ENCODE results near the gene ADAMTS8. TPM values are rescaled to one million over a fixed set of nuclear protein-coding genes. Genes with fewer than 3 reads are reported as not detected.
A peak's percentile ranks its signal among the peaks of the same experiment; 100 is the strongest.

Gene ADAMTS8
- total RNA-seq, 2 donors from 2014 or later = 0.42 to 12.2 TPM

DNA sequence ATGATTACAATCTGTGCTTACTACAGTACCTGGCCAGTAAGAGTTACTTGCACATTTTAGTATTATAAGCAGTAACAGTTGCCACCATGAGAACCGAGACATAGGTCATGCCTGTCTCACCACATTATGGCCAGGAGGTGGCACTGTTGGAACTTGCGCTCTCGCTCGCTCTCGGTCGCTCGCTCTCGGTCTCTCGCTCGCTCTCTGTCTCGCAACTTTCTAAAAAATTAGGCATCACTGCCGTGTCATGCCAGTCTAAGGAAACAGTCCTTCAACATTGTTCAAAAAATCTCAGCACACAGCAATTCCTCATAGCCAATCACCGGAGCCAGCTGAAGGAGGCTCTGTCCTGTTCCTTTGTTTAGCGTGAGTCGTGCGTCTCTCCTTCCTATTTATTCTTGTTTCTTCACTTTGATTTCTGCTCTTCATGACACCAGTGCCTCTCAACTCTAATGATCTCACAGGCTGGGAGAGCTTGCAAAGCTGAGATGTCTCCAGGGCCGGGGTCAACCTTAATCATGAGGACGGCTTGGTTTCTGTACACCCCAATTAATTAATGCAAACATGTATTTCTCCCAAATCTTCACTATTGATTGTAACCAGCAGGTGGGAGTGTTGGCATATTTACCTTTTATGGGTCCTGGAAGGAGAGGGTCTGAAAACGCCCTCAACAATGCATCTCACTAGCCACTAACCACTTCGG, 6.3 kb upstream of the ADAMTS8 start:
- peak; percentile 80 for DNase-seq
- Histone ChIP-seq H3K4me1 (no peaks in the 10 kb centered on the region), H3K36me3 (no peaks in the 10 kb centered on the region), H3K4me3 (peak overlapping the region; percentile 39), H3K9ac (ENCODE audit: low read depth in 2 of 2, low read length in 2 of 2) (peak overlapping the region; percentile 7 to 48), H3K27ac (no peak overlapping the region), H3K9me3 (no peaks in the 10 kb centered on the region), H3K27me3 (peaks cover 5% of the 10 kb centered on the region)
- intact Hi-C loops (cut with DNase I) = loop anchor here (2.0 to 10.0 kb wide), 2 partner anchors 428 to 460 kb away; no protein-coding TSS in a partner anchor
- TF ChIP-seq, protein P1, sequence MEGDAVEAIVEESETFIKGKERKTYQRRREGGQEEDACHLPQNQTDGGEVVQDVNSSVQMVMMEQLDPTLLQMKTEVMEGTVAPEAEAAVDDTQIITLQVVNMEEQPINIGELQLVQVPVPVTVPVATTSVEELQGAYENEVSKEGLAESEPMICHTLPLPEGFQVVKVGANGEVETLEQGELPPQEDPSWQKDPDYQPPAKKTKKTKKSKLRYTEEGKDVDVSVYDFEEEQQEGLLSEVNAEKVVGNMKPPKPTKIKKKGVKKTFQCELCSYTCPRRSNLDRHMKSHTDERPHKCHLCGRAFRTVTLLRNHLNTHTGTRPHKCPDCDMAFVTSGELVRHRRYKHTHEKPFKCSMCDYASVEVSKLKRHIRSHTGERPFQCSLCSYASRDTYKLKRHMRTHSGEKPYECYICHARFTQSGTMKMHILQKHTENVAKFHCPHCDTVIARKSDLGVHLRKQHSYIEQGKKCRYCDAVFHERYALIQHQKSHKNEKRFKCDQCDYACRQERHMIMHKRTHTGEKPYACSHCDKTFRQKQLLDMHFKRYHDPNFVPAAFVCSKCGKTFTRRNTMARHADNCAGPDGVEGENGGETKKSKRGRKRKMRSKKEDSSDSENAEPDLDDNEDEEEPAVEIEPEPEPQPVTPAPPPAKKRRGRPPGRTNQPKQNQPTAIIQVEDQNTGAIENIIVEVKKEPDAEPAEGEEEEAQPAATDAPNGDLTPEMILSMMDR (IDR thresholded peaks at IDR 0.05) = peak; percentile 80

DNA sequence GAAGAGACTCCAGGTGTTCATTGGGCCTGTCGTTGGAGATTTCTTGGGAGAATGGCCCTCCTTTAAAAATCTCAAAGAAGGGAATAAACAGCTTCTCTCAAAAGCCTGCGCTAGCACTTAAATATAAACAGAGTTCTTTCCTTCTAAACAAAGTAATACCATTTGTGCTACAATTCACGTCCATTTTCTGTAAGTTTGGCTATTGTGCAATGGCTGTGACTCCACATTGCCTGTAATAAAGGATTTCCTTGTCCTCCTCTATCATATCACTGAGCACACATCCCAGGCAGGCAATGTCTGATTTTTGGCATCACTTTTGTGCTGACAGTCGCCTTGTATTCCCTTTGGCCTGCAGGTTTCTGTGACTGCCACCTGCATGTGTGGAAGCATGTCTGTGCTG, 4.9 kb upstream of the ADAMTS8 start:
- Histone ChIP-seq H3K9ac (ENCODE audit: low read depth in 2 of 2, low read length in 2 of 2) (no peak overlapping the region), H3K27ac (no peak overlapping the region), H3K36me3 (no peaks in the 10 kb centered on the region), H3K9me3 (no peaks in the 10 kb centered on the region), H3K4me3 (no peak overlapping the region), H3K27me3 (peaks cover 16% of the 10 kb centered on the region), H3K4me1 (no peaks in the 10 kb centered on the region)
- TF ChIP-seq, protein P1 (IDR thresholded peaks at IDR 0.05) = no peak
- DNase-seq = no peak
- intact Hi-C loops (cut with DNase I) = loop anchor here (10.0 kb wide), 1 partner anchor 461 kb away; no protein-coding TSS in a partner anchor

DNA sequence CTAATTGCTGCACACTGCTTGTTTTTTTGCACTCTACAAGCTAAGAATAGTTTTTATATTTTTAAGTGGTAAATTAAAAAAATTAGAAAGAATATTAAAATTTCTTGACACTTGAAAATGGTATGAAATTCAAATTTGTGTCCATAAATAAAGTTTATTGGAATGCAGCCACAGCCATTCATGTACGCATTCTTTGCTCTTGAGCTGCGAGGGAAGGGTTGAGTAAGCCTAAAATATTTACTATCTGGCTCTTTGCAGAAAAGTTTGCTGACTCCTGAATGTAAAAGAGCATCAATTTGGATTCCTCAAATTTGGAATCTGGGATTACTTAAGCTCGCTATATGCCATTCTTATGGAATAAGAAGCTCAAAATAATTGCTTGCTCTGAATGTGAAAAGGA, 3.4 kb upstream of the ADAMTS8 start:
- Histone ChIP-seq H3K27ac (no peak overlapping the region), H3K36me3 (no peaks in the 10 kb centered on the region)
- intact Hi-C loops (cut with DNase I) = loop anchor here (10.0 kb wide), 1 partner anchor 463 kb away; no protein-coding TSS in a partner anchor

DNA sequence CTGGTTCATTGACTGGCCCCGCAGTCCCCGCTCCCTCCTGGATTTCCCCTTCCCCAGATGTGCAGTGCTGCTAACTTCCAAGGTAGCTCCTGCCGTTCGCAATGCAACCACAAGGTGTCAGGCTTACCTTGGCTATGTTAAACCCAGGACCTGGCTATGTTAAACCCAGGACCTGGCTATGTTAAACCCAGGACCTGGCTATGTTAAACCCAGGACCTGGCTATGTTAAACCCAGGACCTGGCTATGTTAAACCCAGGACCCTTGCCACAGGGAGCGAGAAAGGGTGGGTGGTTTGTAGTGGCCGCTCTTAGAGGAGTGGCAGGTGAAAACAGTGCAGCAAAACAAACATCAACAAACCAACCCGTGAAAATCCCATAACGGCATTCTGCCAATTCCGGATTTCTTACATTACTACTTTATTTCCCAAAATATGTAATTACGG, 2.9 kb upstream of the ADAMTS8 start:
- Histone ChIP-seq H3K36me3 (no peaks in the 10 kb centered on the region), H3K9me3 (no peaks in the 10 kb centered on the region), H3K9ac (ENCODE audit: low read depth in 2 of 2, low read length in 2 of 2) (no peak overlapping the region), H3K4me1 (no peaks in the 10 kb centered on the region), H3K27me3 (peaks cover 32% of the 10 kb centered on the region), H3K4me3 (no peak overlapping the region), H3K27ac (no peak overlapping the region)
- TF ChIP-seq, protein P1 (IDR thresholded peaks at IDR 0.05) = peak; percentile 38
- intact Hi-C loops (cut with DNase I) = loop anchor here (10.0 kb wide), 1 partner anchor 463 kb away; no protein-coding TSS in a partner anchor
- peak; percentile 80 for DNase-seq

More for the DNA sequence above, 3.4 kb upstream of the ADAMTS8 start:
- Histone ChIP-seq H3K4me1 (no peaks in the 10 kb centered on the region), H3K9me3 (no peaks in the 10 kb centered on the region), H3K4me3 (no peak overlapping the region), H3K9ac (ENCODE audit: low read depth in 2 of 2, low read length in 2 of 2) (no peak overlapping the region), H3K27me3 (peaks cover 28% of the 10 kb centered on the region)
- TF ChIP-seq, protein P1 (IDR thresholded peaks at IDR 0.05) = no peak
- no peak for DNase-seq

DNA sequence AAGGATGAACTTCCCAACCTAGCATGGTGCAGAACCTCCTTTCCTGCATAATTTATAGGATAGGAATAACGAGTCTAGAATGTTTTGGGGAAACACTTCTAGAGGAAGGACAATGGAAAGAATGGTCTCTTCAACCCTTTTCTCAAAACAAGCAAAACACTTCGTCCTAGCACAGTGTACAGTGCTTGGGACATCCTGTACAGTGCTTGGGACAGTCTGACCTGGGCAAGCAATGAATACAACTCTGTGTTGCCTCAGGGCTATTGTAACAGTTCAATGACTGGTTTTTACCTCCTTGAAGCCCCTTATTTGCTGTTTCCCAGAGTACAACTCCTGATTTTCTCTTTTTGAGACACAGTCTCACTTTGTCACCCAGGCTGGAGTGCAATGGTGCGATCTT, 1.6 kb upstream of the ADAMTS8 start:
- intact Hi-C loops (cut with DNase I) = loop anchor here (5.0 to 10.0 kb wide), 2 partner anchors 218 to 465 kb away; no protein-coding TSS in a partner anchor
- no peaks in the 10 kb centered on the region for H3K4me1 ChIP-seq
- no peak overlapping the region for H3K4me3 ChIP-seq
- no peaks in the 10 kb centered on the region for H3K36me3 ChIP-seq
- DNase-seq = no peak
- TF ChIP-seq, protein P1 (IDR thresholded peaks at IDR 0.05) = no peak
- H3K27ac ChIP-seq = no peak overlapping the region
- H3K27me3 ChIP-seq = peaks cover 38% of the 10 kb centered on the region
- no peak overlapping the region for H3K9ac ChIP-seq (ENCODE audit: low read depth in 2 of 2, low read length in 2 of 2)
- no peaks in the 10 kb centered on the region for H3K9me3 ChIP-seq

Measured in colonic mucosa (tissue), 4 donors.